Prostate gland (tissue), 2 donors: ENCODE results near the gene MORN3.

ENCODE experiments used
- CTCF ChIP-seq, 4 experiments: fragments of 200-600 bp in 2 of 4; fragments of 450-650 bp in 2 of 4; sonication (generic) in 2 of 4; IDR thresholded peaks; 1 replicate in 3 of 4; 2 replicates in 1 of 4; pipeline ENCODE4 v1.5.1; 2016 to 2019; ENCODE audit warnings: antibody characterized with exemption in 4 of 4, mild to moderate bottlenecking in 2 of 4, moderate library complexity in 2 of 4
- POLR2A ChIP-seq: fragments of 450-650 bp; IDR thresholded peaks from one replicate; pipeline ENCODE4 v1.6.1; 2016; ENCODE audit warnings: antibody characterized with exemption, mild to moderate bottlenecking
- POLR2AphosphoS5 ChIP-seq: sonication (generic); formaldehyde crosslinking; IDR thresholded peaks from one replicate; pipeline ENCODE4 v1.6.1; 2017; ENCODE audit warnings: antibody characterized with exemption

- TF ChIP-seq POLR2AphosphoS5 = no peak
- no peak for TF ChIP-seq CTCF (IDR thresholded peaks at IDR 0.05)
- TF ChIP-seq POLR2A = no peak
Measured at GRCh38 chr12:121600702-121601336, 68.6 kb downstream of the MORN3 start.
